NCI-H748 (cell line): Measurements from ENCODE around the gene INPP5J.
"Not testable (repeated sequence)": the region's sequence is repeated elsewhere in the genome, so short reads cannot be mapped to it uniquely, and the experiment has no call there.

Experiments
- DNase-seq: peaks from one replicate; lab custom pipeline; 2025; ENCODE audit not compliant: unreplicated experiment; lab: John Stamatoyannopoulos, UW

The INPP5J gene

GRCh38 chr22:31144223-31144622 is 21.5 kb downstream of the INPP5J start:
- no peak for DNase-seq

- no peak for DNase-seq
Observed at GRCh38 chr22:31148488-31148887, 25.7 kb downstream of the INPP5J start.

GRCh38 chr22:31148953-31149627 is 26.3 kb downstream of the INPP5J start:
- DNase-seq = peak; percentile 65

GRCh38 chr22:31150615-31151014 is 27.8 kb downstream of the INPP5J start:
- DNase-seq = no peak

GRCh38 chr22:31151872-31152271 is 29.1 kb downstream of the INPP5J start:
- DNase-seq = no peak

GRCh38 chr22:31153357-31153756 is 30.6 kb downstream of the INPP5J start:
- no peak for DNase-seq

GRCh38 chr22:31154975-31155374 is 32.2 kb downstream of the INPP5J start:
- no peak for DNase-seq

- DNase-seq = no peak
Observed at GRCh38 chr22:31155422-31155821, 32.7 kb downstream of the INPP5J start.

- DNase-seq = peak; percentile 13
Observed at GRCh38 chr22:31160328-31160978, 37.7 kb downstream of the INPP5J start.

GRCh38 chr22:31161386-31161785 is 38.6 kb downstream of the INPP5J start:
- no peak for DNase-seq

GRCh38 chr22:31162015-31162765 is 39.4 kb downstream of the INPP5J start:
- DNase-seq = no peak

GRCh38 chr22:31170971-31171370 is 48.2 kb downstream of the INPP5J start:
- DNase-seq = no peak

GRCh38 chr22:31171734-31172133 is 49.0 kb downstream of the INPP5J start:
- DNase-seq = not testable (repeated sequence)

GRCh38 chr22:31173386-31174145 is 50.8 kb downstream of the INPP5J start:
- DNase-seq = no peak

- no peak for DNase-seq
Observed at GRCh38 chr22:31176923-31177322, 54.2 kb downstream of the INPP5J start.

- no peak for DNase-seq
Observed at GRCh38 chr22:31177420-31178162, 54.8 kb downstream of the INPP5J start.

GRCh38 chr22:31178859-31179258 is 56.1 kb downstream of the INPP5J start:
- no peak for DNase-seq

GRCh38 chr22:31179345-31179744 is 56.6 kb downstream of the INPP5J start:
- peak; percentile 33 for DNase-seq

- no peak for DNase-seq
Observed at GRCh38 chr22:31184015-31184414, 61.2 kb downstream of the INPP5J start.
